ENCODE measurements around the gene PTPRA. TPM values are rescaled to one million over a fixed set of nuclear protein-coding genes. Genes with fewer than 3 reads are reported as not detected.

PTPRA gene
- total and polyA plus RNA-seq, 2 of the 13 experiments (the other 11 are each of a cell fraction or from before 2014, with no cell fraction given): 47.2 to 127 TPM

GRCh38 chr20:3080939-3081388 lies 207.7 kb downstream of the PTPRA start:
- H3K27me3 ChIP-seq (ENCODE audit: control insufficient read depth in 1 of 2, insufficient read depth in 2 of 2, low read length in 2 of 2): peaks cover 27 to 57% of the 10 kb centered on the region in 2 experiments
- intact Hi-C loops (cut with micrococcal nuclease; ENCODE audit: unreplicated experiment): no loop called here
- FAIRE-seq: no peak
- no peak overlapping the region for H3K9ac ChIP-seq (ENCODE audit: insufficient read depth, low read depth, low read length)
- no peaks in the 10 kb centered on the region for H3K36me3 ChIP-seq (replicated peaks in 1 of 2; ENCODE audit: control insufficient read depth in 1 of 2, insufficient read depth in 2 of 2, low read length in 2 of 2)
- peaks cover 64% of the 10 kb centered on the region for H3K4me1 ChIP-seq (ENCODE audit: insufficient read depth, low read length)
- H3K4me3 ChIP-seq (replicated peaks in 1 of 3; ENCODE audit: insufficient read depth in 1 of 3, low read depth in 2 of 3, low read length in 3 of 3): peak overlapping the region in 1 of 3 experiments; percentile 27; a peak in 1 of 6 replicates
- H4K20me1 ChIP-seq (ENCODE audit: insufficient read depth, low read length): no peaks in the 10 kb centered on the region
- ATAC-seq: peak; percentile 37
- in situ Hi-C loops (cut with HindIII; ENCODE audit: extremely low pct_ligation_motif_present, low pct_unique_long_range_greater_than_20kb): no loop called here
- 3% methylated on average over 6 of the region's 6 CpGs for WGBS (ENCODE audit: low lambda C conversion rate)
- CTCF ChIA-PET (ENCODE audit: low intra/inter-chr PET ratio, low total read pairs): no interaction called here
- DNase-seq (ENCODE audit: low spot score): no peak
- no peak overlapping the region for H2AFZ ChIP-seq (ENCODE audit: low read length)
- H3K9me3 ChIP-seq (ENCODE audit: low read length): no peaks in the 10 kb centered on the region
- peak overlapping the region; percentile 33 for H3K4me2 ChIP-seq (ENCODE audit: low read depth, low read length)
- POLR2A ChIA-PET: no interaction called here
- H3K27ac ChIP-seq (ENCODE audit: extremely low read length, insufficient read depth, low read length): no peak overlapping the region
- no TSS peak for BruUV-seq (replicated peaks)
- H3K79me2 ChIP-seq (ENCODE audit: insufficient read depth, low read length): no peaks in the 10 kb centered on the region
- TF ChIP-seq ZNF292 (CRISPR knock-in tag; IDR thresholded peaks at IDR 0.05; ENCODE audit: borderline replicate concordance, low read depth) (no peak), ASH2L (IDR thresholded peaks at IDR 0.05; ENCODE audit: insufficient read length, low read depth, low read length) (no peak), ZNF652 (CRISPR knock-in tag; IDR thresholded peaks at IDR 0.05; ENCODE audit: borderline replicate concordance, low read depth) (0 out of 2 replicates have a peak, but pooled peaks have one; percentile 61), DBP (CRISPR knock-in tag; IDR thresholded peaks at IDR 0.05; ENCODE audit: not compliant biosample characterization) (no peak), ZNF20 (CRISPR knock-in tag; IDR thresholded peaks at IDR 0.05) (no peak), BRF2 (CRISPR knock-in tag; IDR thresholded peaks at IDR 0.05) (no peak), CREB3 (CRISPR knock-in tag; IDR thresholded peaks at IDR 0.05) (no peak), SIN3A (IDR thresholded peaks at IDR 0.05; ENCODE audit: borderline replicate concordance, low read depth, low read length) (no peak), ZBTB21 (CRISPR knock-in tag; IDR thresholded peaks at IDR 0.05) (no peak), ZFP36 (IDR thresholded peaks at IDR 0.05; ENCODE audit: borderline replicate concordance, low read depth, low read length, partially characterized antibody) (no peak), ZNF33B (CRISPR knock-in tag; IDR thresholded peaks at IDR 0.05) (no peak), SUZ12 (IDR thresholded peaks at IDR 0.05; ENCODE audit: low read depth, low read length) (no peak), ZNF414 (CRISPR knock-in tag; IDR thresholded peaks at IDR 0.05) (no peak), THAP7 (CRISPR knock-in tag; IDR thresholded peaks at IDR 0.05) (no peak), KAT8 (CRISPR knock-in tag; IDR thresholded peaks at IDR 0.05) (no peak), HNF4A (CRISPR knock-in tag; IDR thresholded peaks at IDR 0.05) (peak; percentile 68), ONECUT2 (CRISPR knock-in tag; IDR thresholded peaks at IDR 0.05) (no peak)
